Measurements from ENCODE around the gene DOCK10.
"Not testable (repeated sequence)": the region's sequence is repeated elsewhere in the genome, so short reads cannot be mapped to it uniquely, and the experiment has no call there.

Gene DOCK10

GRCh38 chr2:224918626-224919471 is 123.4 kb downstream of the DOCK10 start:
- H3K9me3 ChIP-seq: no peaks in the 10 kb centered on the region
- H3K36me3 ChIP-seq: no peaks in the 10 kb centered on the region
- no peak overlapping the region for H3K4me3 ChIP-seq (ENCODE audit: low read depth, low read length)
- DNase-seq: no peak
- H3K27me3 ChIP-seq: no peaks in the 10 kb centered on the region
- no peak for TF ChIP-seq CTCF (IDR thresholded peaks at IDR 0.05; ENCODE audit: low read depth, low read length)
- H3K4me1 ChIP-seq: no peaks in the 10 kb centered on the region

GRCh38 chr2:224917246-224917645 is 125.0 kb downstream of the DOCK10 start:
- H3K4me1 ChIP-seq; H3K9me3 ChIP-seq; H3K4me3 ChIP-seq (ENCODE audit: low read depth, low read length); H3K27me3 ChIP-seq; DNase-seq; H3K36me3 ChIP-seq: not testable (repeated sequence)

GRCh38 chr2:224915136-224915535 is 127.1 kb downstream of the DOCK10 start:
- no peak overlapping the region for H3K4me3 ChIP-seq (ENCODE audit: low read depth, low read length)
- H3K4me1 ChIP-seq: no peaks in the 10 kb centered on the region
- no peaks in the 10 kb centered on the region for H3K9me3 ChIP-seq
- no peaks in the 10 kb centered on the region for H3K27me3 ChIP-seq
- no peak for DNase-seq
- no peak for TF ChIP-seq CTCF (IDR thresholded peaks at IDR 0.05; ENCODE audit: low read depth, low read length)
- H3K36me3 ChIP-seq: no peaks in the 10 kb centered on the region

GRCh38 chr2:224910574-224910925 is 131.7 kb downstream of the DOCK10 start:
- TF ChIP-seq CTCF (IDR thresholded peaks at IDR 0.05; ENCODE audit: low read depth, low read length): no peak
- Histone ChIP-seq H3K4me3 (ENCODE audit: low read depth, low read length) (no peak overlapping the region), H3K9me3 (no peaks in the 10 kb centered on the region), H3K36me3 (no peaks in the 10 kb centered on the region), H3K27me3 (no peaks in the 10 kb centered on the region), H3K4me1 (no peaks in the 10 kb centered on the region)
- no peak for DNase-seq

GRCh38 chr2:224909885-224910573 is 132.2 kb downstream of the DOCK10 start:
- no peaks in the 10 kb centered on the region for H3K4me1 ChIP-seq
- H3K27me3 ChIP-seq: no peaks in the 10 kb centered on the region
- H3K4me3 ChIP-seq (ENCODE audit: low read depth, low read length): no peak overlapping the region
- H3K9me3 ChIP-seq: no peaks in the 10 kb centered on the region
- no peaks in the 10 kb centered on the region for H3K36me3 ChIP-seq
- no peak for TF ChIP-seq CTCF (IDR thresholded peaks at IDR 0.05; ENCODE audit: low read depth, low read length)
- DNase-seq: no peak

GRCh38 chr2:224908818-224909217 is 133.4 kb downstream of the DOCK10 start:
- no peak for TF ChIP-seq CTCF (IDR thresholded peaks at IDR 0.05; ENCODE audit: low read depth, low read length)
- H3K4me3 ChIP-seq (ENCODE audit: low read depth, low read length): no peak overlapping the region
- DNase-seq: no peak
- no peaks in the 10 kb centered on the region for H3K36me3 ChIP-seq
- no peaks in the 10 kb centered on the region for H3K4me1 ChIP-seq
- H3K9me3 ChIP-seq: no peaks in the 10 kb centered on the region
- H3K27me3 ChIP-seq: no peaks in the 10 kb centered on the region

Measured in BE2C (cell line).